Mesenchymal stem cell (in vitro differentiated cells and primary cell): ENCODE results near the gene DNAH11.

Experiments used
- DNase-seq: peaks from one replicate; pipeline ENCODE4 v3.0.0-alpha.2; 2013
- H2AFZ ChIP-seq: one replicate; pipeline ENCODE4 v1.6.1; 2013; ENCODE audit warnings: low read depth, mild to moderate bottlenecking, control low read depth, inconsistent platforms, low read length, moderate library complexity
- H2AK5ac ChIP-seq: 2 replicates; pipeline ENCODE4 v1.6.1; 2013; ENCODE audit warnings: low read length, moderate library complexity, mild to moderate bottlenecking, inconsistent platforms; ENCODE audit not compliant: severe bottlenecking
- H2BK120ac ChIP-seq: one replicate; pipeline ENCODE4 v1.6.1; 2013; ENCODE audit warnings: low read depth, mild to moderate bottlenecking, inconsistent platforms, low read length, moderate library complexity
- H2BK12ac ChIP-seq, 2 experiments: one replicate each; pipeline ENCODE4 v1.6.1; 2013; ENCODE audit warnings: inconsistent platforms in 2 of 2, low read length in 2 of 2, mild to moderate bottlenecking in 2 of 2, moderate library complexity in 2 of 2, control low read depth in 1 of 2
- H2BK15ac ChIP-seq: one replicate; pipeline ENCODE4 v1.6.1; 2013; ENCODE audit warnings: mild to moderate bottlenecking, low read depth, inconsistent platforms; ENCODE audit not compliant: poor library complexity, severe bottlenecking
- H2BK5ac ChIP-seq: 2 replicates; pipeline ENCODE4 v1.6.1; 2013; ENCODE audit warnings: low read depth, mild to moderate bottlenecking, low read length, control low read depth, inconsistent platforms; ENCODE audit not compliant: poor library complexity, severe bottlenecking
- H3K14ac ChIP-seq, 2 experiments: one replicate each; pipeline ENCODE4 v1.6.1; 2013; ENCODE audit warnings: inconsistent platforms in 2 of 2, low read length in 2 of 2, control low read depth in 1 of 2, mild to moderate bottlenecking in 1 of 2, moderate library complexity in 1 of 2
- H3K18ac ChIP-seq, 2 experiments: one replicate each; pipeline ENCODE4 v1.6.1; 2013; ENCODE audit warnings: inconsistent platforms in 2 of 2, low read length in 2 of 2, control low read depth in 1 of 2, low read depth in 1 of 2, mild to moderate bottlenecking in 1 of 2
- H3K23ac ChIP-seq, 2 experiments: one replicate each; pipeline ENCODE4 v1.6.1; 2013; ENCODE audit warnings: inconsistent platforms in 2 of 2, low read length in 2 of 2, mild to moderate bottlenecking in 2 of 2, moderate library complexity in 2 of 2, control low read depth in 1 of 2
- H3K27ac ChIP-seq: 2 replicates; pipeline ENCODE4 v1.5.1; 2013; ENCODE audit warnings: mild to moderate bottlenecking, moderate library complexity, low read length, control low read depth, inconsistent platforms; ENCODE audit not compliant: poor library complexity, severe bottlenecking
- H3K27me3 ChIP-seq, 2 experiments: 2 replicates each; pipeline versions ENCODE4 v1.6.1 to v1.7.0; 2013; ENCODE audit warnings: low read length in 2 of 2, mild to moderate bottlenecking in 2 of 2, moderate library complexity in 2 of 2, control low read depth in 1 of 2, inconsistent platforms in 1 of 2; ENCODE audit not compliant: control insufficient read depth in 1 of 2, insufficient read depth in 1 of 2
- H3K36me3 ChIP-seq, 2 experiments: 2 replicates each; pipeline versions ENCODE4 v1.6.1 to v1.7.0; 2013; ENCODE audit warnings: low read length in 2 of 2, control low read depth in 1 of 2, inconsistent platforms in 1 of 2, low read depth in 1 of 2, mild to moderate bottlenecking in 1 of 2; ENCODE audit not compliant: insufficient read depth in 2 of 2, control insufficient read depth in 1 of 2
- H3K4ac ChIP-seq, 2 experiments: one replicate each; pipeline ENCODE4 v1.6.1; 2013; ENCODE audit warnings: inconsistent platforms in 2 of 2, low read length in 2 of 2, mild to moderate bottlenecking in 2 of 2, moderate library complexity in 2 of 2, control low read depth in 1 of 2, low read depth in 1 of 2
- H3K4me1 ChIP-seq: 2 replicates; pipeline ENCODE4 v1.6.1; 2013; ENCODE audit warnings: low read depth, low read length, control low read depth; ENCODE audit not compliant: control insufficient read depth, insufficient read depth
- H3K4me2 ChIP-seq: 2 replicates; pipeline ENCODE4 v1.6.1; 2013; ENCODE audit warnings: low read length, mild to moderate bottlenecking, inconsistent platforms; ENCODE audit not compliant: poor library complexity, severe bottlenecking
- H3K4me3 ChIP-seq, 2 experiments: 2 replicates each; pipeline versions ENCODE4 v1.5.1 to v1.7.0; 2013; ENCODE audit warnings: low read length in 2 of 2, mild to moderate bottlenecking in 2 of 2, control low read depth in 1 of 2, low read depth in 1 of 2; ENCODE audit not compliant: insufficient read depth in 1 of 2
- H3K79me1 ChIP-seq: replicated peaks from 2 replicates; pipeline ENCODE4 v1.6.1; 2013; ENCODE audit warnings: mild to moderate bottlenecking, control low read depth, low read length, inconsistent platforms; ENCODE audit not compliant: poor library complexity, severe bottlenecking
- H3K9ac ChIP-seq: 2 replicates; pipeline ENCODE4 v1.7.0; 2013; ENCODE audit warnings: mild to moderate bottlenecking, low read length, moderate library complexity
- H3K9me3 ChIP-seq: 2 replicates; pipeline ENCODE4 v1.7.0; 2013; ENCODE audit warnings: mild to moderate bottlenecking, low read length; ENCODE audit not compliant: control insufficient read depth
- H4K8ac ChIP-seq: one replicate; pipeline ENCODE4 v1.6.1; 2013; ENCODE audit warnings: inconsistent platforms, mild to moderate bottlenecking, low read length, moderate library complexity
- H4K91ac ChIP-seq: one replicate; pipeline ENCODE4 v1.6.1; 2013; ENCODE audit warnings: mild to moderate bottlenecking, low read length, inconsistent platforms
- WGBS: methylation state at CpG from one replicate; pipeline ENCODE4 v1.1.7; 2013; ENCODE audit warnings: mixed read lengths; 5-methylcytosine and 5-hydroxymethylcytosine counted together

The DNAH11 gene

GRCh38 chr7:21948887-21949540, 406.2 kb downstream of the DNAH11 start:
- no peaks in the 10 kb centered on the region for H3K36me3 ChIP-seq
- no peak overlapping the region for H3K14ac ChIP-seq
- H2AFZ ChIP-seq: peak overlapping the region; percentile 85
- no peak overlapping the region for H2BK5ac ChIP-seq
- H3K4me3 ChIP-seq: no peak overlapping the region
- peaks cover 0 to 3% of the 10 kb centered on the region in 2 experiments for H3K27me3 ChIP-seq
- no peak overlapping the region for H2AK5ac ChIP-seq
- no peak overlapping the region for H3K4ac ChIP-seq
- H3K27ac ChIP-seq: no peak overlapping the region
- peaks cover 2% of the 10 kb centered on the region for H3K79me1 ChIP-seq
- peak overlapping the region in 1 of 2 experiments; percentile 60 for H3K18ac ChIP-seq
- H4K91ac ChIP-seq: no peak overlapping the region
- H4K8ac ChIP-seq: no peak overlapping the region
- no peak overlapping the region for H2BK15ac ChIP-seq
- H3K4me2 ChIP-seq: no peak overlapping the region
- H2BK120ac ChIP-seq: no peak overlapping the region
- H3K9ac ChIP-seq: no peak overlapping the region
- H3K9me3 ChIP-seq: no peaks in the 10 kb centered on the region
- H3K23ac ChIP-seq: no peak overlapping the region
- 31% methylated on average over 8 of the region's 8 CpGs for WGBS
- peaks cover 12% of the 10 kb centered on the region for H3K4me1 ChIP-seq
- peak; percentile 26 for DNase-seq
- H2BK12ac ChIP-seq: peak overlapping the region; percentile 11 to 77
